Esophagus squamous epithelium (tissue), 5 donors: ENCODE data around the gene FAM114A1. TPM values are rescaled to one million over a fixed set of nuclear protein-coding genes. Genes with fewer than 3 reads are reported as not detected.

Experiments used
- DNase-seq: peaks from one replicate; lab custom pipeline; 2025; lab: John Stamatoyannopoulos, UW
- H3K27ac ChIP-seq, 4 donors: fragments of 200-600 bp; sonication (generic); one replicate each; pipeline ENCODE4 v1.5.1; 2016 to 2019; ENCODE audit warnings: mild to moderate bottlenecking in 1 of 4
- H3K27me3 ChIP-seq, 4 donors: fragments of 200-600 bp; sonication (generic); 1 replicate in 3 of 4; 2 replicates in 1 of 4; pipeline versions ENCODE4 v1.5.1 to v1.6.0; 2017 to 2021; ENCODE audit warnings: antibody characterized with exemption in 1 of 4
- H3K36me3 ChIP-seq, 3 donors: fragments of 200-600 bp; sonication (generic); one replicate each; pipeline ENCODE4 v1.5.1; 2016 to 2019
- H3K4me1 ChIP-seq, 3 donors: fragments of 200-600 bp; sonication (generic); one replicate each; pipeline ENCODE4 v1.5.1; 2017 to 2019
- H3K4me3 ChIP-seq, 4 donors: fragments of 200-600 bp; sonication (generic); 1 replicate in 3 of 4; 2 replicates in 1 of 4; pipeline ENCODE4 v1.5.1; 2016 to 2019; ENCODE audit warnings: mild to moderate bottlenecking in 2 of 4, moderate library complexity in 1 of 4
- H3K9me3 ChIP-seq, 3 donors: fragments of 200-600 bp; sonication (generic); one replicate each; pipeline ENCODE4 v1.5.1; 2016 to 2019
- POLR2A ChIP-seq, 4 donors: fragments of 450-650 bp; IDR thresholded peaks; one replicate each; pipeline ENCODE4 v1.6.1; 2017; ENCODE audit warnings: antibody characterized with exemption in 4 of 4, mild to moderate bottlenecking in 4 of 4, moderate library complexity in 3 of 4
- WGBS, 2 donors: methylation state at CpG; one replicate each; pipeline ENCODE4 v1.1.5; 2018; 5-methylcytosine and 5-hydroxymethylcytosine counted together
- intact Hi-C: fragments of 100-400 bp; cut with DNase I; formaldehyde crosslinking; loops from one replicate; pipeline ENCODE4 v1.15.0; 2022
- total RNA-seq, 4 donors: library from RNA; depleted of rRNA; stranded (reverse); fragments of >200 nt; gene quantifications; one replicate each; pipeline ENCODE4 v1.1.0, GENCODE V29; 2016
- TF ChIP-seq, protein P1 (sequence below), 6 experiments: fragments of 450-650 bp in 4 of 6; fragments of 200-600 bp in 2 of 6; sonication (generic) in 2 of 6; IDR thresholded peaks; one replicate each; pipeline ENCODE4 v1.5.1; 2016 to 2019; ENCODE audit warnings: antibody characterized with exemption in 6 of 6, mild to moderate bottlenecking in 4 of 6, moderate library complexity in 4 of 6
- donor health status: DM: yes; HTN: yes; CAD: no.

The FAM114A1 gene
- total RNA-seq, 4 donors from 2014 or later, result 36.7 to 80.9 (median 69.2) TPM

DNA sequence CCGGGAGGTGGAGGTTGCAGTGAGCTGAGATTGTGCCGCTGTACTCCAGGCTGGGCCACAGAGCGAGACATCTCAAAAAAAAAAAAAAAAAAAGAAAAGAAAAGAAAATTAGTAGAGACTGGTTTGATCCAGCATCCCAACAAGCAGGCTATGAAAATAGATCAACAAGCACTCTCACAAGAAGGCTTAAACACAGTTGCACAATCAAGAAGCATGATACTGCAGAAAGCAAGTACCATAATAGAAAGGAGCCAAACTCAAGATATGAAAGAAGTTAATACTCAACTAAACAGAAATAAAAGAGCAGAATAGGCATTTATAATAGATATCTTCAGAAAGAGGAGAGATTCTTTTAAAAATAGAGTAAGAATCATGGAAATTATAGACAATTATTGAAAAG, 21.6 kb upstream of the FAM114A1 start:
- intact Hi-C loops, result no loop called here

DNA sequence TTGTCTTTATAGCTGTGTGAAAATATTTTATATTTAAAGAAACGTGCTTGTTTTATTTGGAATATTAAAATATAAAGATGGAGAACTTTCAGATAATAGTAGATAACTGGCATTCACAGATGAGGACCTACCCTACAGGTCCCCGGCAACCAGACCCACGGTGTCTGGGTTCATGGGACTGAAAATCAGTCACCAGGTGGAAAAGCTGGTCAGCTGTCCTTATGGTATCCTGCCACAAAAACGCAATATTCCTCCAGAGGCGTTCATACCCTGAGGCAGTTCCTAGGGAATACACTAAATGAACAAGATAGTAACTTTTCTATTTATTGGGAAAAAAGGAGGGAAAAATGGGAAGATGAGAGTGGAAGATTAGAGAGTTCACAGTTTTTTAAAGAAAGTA, 12.1 kb upstream of the FAM114A1 start:
- WGBS, 2 donors, result 75 to 87% methylated on average over 5 of the region's 5 CpGs
- Histone ChIP-seq H3K27ac (peak overlapping the region in 2 of 4 donors; percentile 81 to 82), H3K4me3 (peak overlapping the region in 3 of 4 donors; percentile 34 to 54 (median 39)), H3K4me1 (peaks cover 7 to 24% (median 8%) of the 10 kb centered on the region in 3 donors), H3K36me3 (no peaks in the 10 kb centered on the region), H3K9me3 (no peaks in the 10 kb centered on the region), H3K27me3 (no peaks in the 10 kb centered on the region)
- no peak for DNase-seq
- intact Hi-C loops, result no loop called here
- no peak for TF ChIP-seq POLR2A (IDR thresholded peaks at IDR 0.05)
- TF ChIP-seq, protein P1, sequence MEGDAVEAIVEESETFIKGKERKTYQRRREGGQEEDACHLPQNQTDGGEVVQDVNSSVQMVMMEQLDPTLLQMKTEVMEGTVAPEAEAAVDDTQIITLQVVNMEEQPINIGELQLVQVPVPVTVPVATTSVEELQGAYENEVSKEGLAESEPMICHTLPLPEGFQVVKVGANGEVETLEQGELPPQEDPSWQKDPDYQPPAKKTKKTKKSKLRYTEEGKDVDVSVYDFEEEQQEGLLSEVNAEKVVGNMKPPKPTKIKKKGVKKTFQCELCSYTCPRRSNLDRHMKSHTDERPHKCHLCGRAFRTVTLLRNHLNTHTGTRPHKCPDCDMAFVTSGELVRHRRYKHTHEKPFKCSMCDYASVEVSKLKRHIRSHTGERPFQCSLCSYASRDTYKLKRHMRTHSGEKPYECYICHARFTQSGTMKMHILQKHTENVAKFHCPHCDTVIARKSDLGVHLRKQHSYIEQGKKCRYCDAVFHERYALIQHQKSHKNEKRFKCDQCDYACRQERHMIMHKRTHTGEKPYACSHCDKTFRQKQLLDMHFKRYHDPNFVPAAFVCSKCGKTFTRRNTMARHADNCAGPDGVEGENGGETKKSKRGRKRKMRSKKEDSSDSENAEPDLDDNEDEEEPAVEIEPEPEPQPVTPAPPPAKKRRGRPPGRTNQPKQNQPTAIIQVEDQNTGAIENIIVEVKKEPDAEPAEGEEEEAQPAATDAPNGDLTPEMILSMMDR (IDR thresholded peaks at IDR 0.05), result no peak

More for the DNA sequence above, 21.6 kb upstream of the FAM114A1 start:
- H3K4me1 ChIP-seq, result no peaks in the 10 kb centered on the region
- no peak for TF ChIP-seq POLR2A (IDR thresholded peaks at IDR 0.05)
- TF ChIP-seq, protein P1 (IDR thresholded peaks at IDR 0.05), result no peak
- H3K27me3 ChIP-seq, result no peaks in the 10 kb centered on the region
- no peak overlapping the region for H3K4me3 ChIP-seq
- no peaks in the 10 kb centered on the region for H3K36me3 ChIP-seq
- no peaks in the 10 kb centered on the region for H3K9me3 ChIP-seq
- no peak for DNase-seq
- 60 to 71% methylated on average over 2 to 3 of the region's 3 CpGs for WGBS, 2 donors
- H3K27ac ChIP-seq, result no peak overlapping the region

DNA sequence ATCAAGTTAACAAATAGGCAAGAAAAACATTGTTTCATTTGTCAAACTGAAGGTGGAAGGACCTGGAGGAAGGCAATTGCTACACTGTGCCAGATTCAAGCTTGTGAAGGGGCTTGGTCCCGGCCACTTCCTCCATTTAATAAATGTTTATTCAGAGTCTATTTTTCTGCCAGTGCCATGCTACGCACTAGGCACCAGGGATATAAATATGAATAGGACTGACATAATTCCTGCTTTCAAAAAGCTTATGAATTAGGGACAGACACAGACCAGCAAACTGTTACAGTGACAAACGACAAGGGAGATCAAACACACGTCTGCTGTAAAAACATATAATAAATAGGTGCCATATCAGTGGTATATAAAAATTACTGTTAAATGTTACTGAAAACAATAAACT, 11.6 kb upstream of the FAM114A1 start:
- H3K27me3 ChIP-seq, result no peaks in the 10 kb centered on the region
- no peaks in the 10 kb centered on the region for H3K9me3 ChIP-seq
- intact Hi-C loops, result no loop called here
- H3K27ac ChIP-seq, result peak overlapping the region in 3 of 4 donors; percentile 81 to 85 (median 82)
- DNase-seq, result no peak
- H3K36me3 ChIP-seq, result no peaks in the 10 kb centered on the region
- H3K4me3 ChIP-seq, result peak overlapping the region in 3 of 4 donors; percentile 34 to 54 (median 39)
- no peak for TF ChIP-seq POLR2A (IDR thresholded peaks at IDR 0.05)
- TF ChIP-seq, protein P1 (IDR thresholded peaks at IDR 0.05), result no peak
- WGBS, 2 donors, result 41 to 42% methylated on average over 4 of the region's 4 CpGs
- peaks cover 7 to 24% (median 8%) of the 10 kb centered on the region in 3 donors for H3K4me1 ChIP-seq

DNA sequence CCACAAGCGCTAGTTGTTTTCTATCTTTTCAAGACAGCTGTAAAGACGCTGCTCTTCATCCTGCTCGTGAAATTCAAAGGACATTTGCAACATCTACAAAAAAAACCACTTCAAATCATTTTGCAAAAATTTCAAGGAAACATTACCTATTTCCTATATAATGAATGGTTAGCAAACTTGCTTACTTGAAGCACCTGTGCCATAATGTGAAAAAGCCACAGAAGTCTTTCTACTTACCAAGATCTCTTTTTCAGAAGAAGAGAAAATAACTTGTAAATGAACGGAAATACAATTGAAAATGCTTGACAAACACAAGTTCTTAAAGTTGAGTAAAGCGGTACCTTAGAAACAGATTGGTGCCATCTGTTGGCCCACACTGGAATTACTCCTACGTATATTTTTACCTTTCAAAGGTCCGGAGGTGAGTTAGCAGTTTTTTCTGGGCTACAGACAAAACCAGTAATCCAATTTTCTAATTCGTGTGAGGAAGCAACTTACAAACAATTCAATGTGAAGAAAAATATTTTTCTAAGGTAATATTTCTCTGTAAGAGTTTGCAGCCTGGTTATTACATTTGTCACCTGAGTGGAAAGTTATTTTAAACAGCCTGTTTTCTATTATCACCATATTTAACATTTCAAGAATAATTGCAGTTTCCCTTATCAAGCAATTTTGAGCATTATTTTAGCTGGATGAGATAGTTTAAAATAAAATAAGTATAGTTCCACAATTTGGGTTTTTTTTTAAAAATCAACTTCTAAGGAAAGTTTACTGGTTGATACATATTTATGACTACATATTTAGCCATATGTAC, 10.9 kb upstream of the FAM114A1 start, which contains the start of gene TLR6:
TSS of gene TLR6 (minus strand) at position 294 of the 814 bp plus-strand sequence. CDS start 27,344 bp downstream, outside the sequence.
- Histone ChIP-seq H3K4me1 (peaks cover 7 to 24% (median 8%) of the 10 kb centered on the region in 3 donors), H3K4me3 (peak within 1 kb of the TSS in 3 of 4 donors; percentile 34 to 54 (median 39)), H3K27me3 (no peaks in the 10 kb centered on the region), H3K9me3 (no peaks in the 10 kb centered on the region), H3K27ac (peak within 1 kb of the TSS; percentile 75 to 85 (median 82)), H3K36me3 (no peaks in the 10 kb centered on the region)
- 14 to 19% methylated on average over 8 of the region's 8 CpGs for WGBS, 2 donors
- TF ChIP-seq POLR2A (IDR thresholded peaks at IDR 0.05), result peak in 1 of 4 donors; percentile 36
- TF ChIP-seq, protein P1 (IDR thresholded peaks at IDR 0.05), result peak; percentile 70 to 88 (median 80)
- no peak for DNase-seq
- intact Hi-C loops, result no loop called here
